AG04449 (cell line): ENCODE data around the gene COMMD7.

Experiments
- CTCF ChIA-PET: fragments of 350-600 bp; formaldehyde crosslinking; extraction: SDS; loops from one replicate; lab custom pipeline; 2021; ENCODE audit warnings: antibody characterized with exemption; lab: Yijun Ruan, JAX
- POLR2A ChIA-PET: fragments of 400-600, 350-600 bp; formaldehyde crosslinking; extraction: SDS; loops from one replicate; lab custom pipeline; 2020; ENCODE audit warnings: antibody characterized with exemption, inconsistent platforms; lab: Yijun Ruan, JAX
- DNase-seq: peaks from one replicate; pipeline ENCODE4 v3.0.0-alpha.2; 2010; ENCODE audit warnings: low read depth, low spot score
- H3K4me3 ChIP-seq: 2 replicates; pipeline ENCODE4 v1.5.1; 2011; ENCODE audit warnings: low read depth, mild to moderate bottlenecking, control low read depth, low read length
- TF ChIP-seq, protein P1 (sequence below): IDR thresholded peaks from one replicate; pipeline ENCODE4 v1.5.1; 2011; ENCODE audit warnings: mild to moderate bottlenecking, moderate library complexity, low read length, control low read depth, inconsistent platforms; ENCODE audit not compliant: insufficient read depth; ENCODE audit errors: missing control alignments

COMMD7 gene

DNA sequence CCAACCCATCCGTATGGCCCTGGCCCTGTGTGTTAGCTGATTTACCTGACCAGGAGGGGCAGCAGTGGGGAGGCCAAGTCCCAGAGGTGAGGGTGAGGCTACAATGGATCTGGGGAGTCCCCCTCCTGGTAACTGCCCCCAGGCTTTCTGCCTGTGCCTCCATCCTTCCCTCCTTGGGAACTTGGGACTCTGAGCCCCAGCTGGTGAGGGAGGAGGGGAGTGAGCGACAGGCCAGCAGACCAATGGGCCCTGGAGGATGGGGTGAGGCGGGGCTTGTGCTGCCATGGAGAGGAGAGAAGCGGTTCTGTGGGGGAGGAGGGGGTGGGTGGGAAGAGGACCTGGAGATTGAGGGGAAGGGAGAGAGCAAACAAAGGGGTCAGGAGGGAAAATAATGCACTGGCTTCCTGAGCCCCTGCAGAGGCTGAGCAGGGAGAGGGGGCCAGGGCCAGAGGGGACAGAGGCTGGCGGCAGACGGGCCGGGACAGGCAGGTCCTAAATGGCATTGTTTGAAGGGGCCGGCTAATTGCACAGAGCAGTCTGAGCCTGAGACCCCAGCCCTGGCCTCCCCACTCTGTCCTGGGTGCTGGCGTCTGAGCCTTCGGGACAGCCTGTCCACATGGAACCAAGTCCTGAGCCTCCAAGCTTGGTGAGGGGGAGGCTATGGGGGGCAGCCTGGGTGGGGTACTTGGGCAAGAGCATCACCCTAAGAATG is 36.4 kb upstream of the COMMD7 start:
- no peak overlapping the region for H3K4me3 ChIP-seq
- DNase-seq = no peak
- TF ChIP-seq, protein P1, sequence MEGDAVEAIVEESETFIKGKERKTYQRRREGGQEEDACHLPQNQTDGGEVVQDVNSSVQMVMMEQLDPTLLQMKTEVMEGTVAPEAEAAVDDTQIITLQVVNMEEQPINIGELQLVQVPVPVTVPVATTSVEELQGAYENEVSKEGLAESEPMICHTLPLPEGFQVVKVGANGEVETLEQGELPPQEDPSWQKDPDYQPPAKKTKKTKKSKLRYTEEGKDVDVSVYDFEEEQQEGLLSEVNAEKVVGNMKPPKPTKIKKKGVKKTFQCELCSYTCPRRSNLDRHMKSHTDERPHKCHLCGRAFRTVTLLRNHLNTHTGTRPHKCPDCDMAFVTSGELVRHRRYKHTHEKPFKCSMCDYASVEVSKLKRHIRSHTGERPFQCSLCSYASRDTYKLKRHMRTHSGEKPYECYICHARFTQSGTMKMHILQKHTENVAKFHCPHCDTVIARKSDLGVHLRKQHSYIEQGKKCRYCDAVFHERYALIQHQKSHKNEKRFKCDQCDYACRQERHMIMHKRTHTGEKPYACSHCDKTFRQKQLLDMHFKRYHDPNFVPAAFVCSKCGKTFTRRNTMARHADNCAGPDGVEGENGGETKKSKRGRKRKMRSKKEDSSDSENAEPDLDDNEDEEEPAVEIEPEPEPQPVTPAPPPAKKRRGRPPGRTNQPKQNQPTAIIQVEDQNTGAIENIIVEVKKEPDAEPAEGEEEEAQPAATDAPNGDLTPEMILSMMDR = no peak
- POLR2A ChIA-PET = no interaction called here
- CTCF ChIA-PET = interaction anchor here (0.9 to 9.3 kb wide), 21 partner anchors 9 to 257 kb away, joined by 3 to 437 read pairs (median 10); partner anchors contain the start of genes C20orf203 and DNMT3B

DNA sequence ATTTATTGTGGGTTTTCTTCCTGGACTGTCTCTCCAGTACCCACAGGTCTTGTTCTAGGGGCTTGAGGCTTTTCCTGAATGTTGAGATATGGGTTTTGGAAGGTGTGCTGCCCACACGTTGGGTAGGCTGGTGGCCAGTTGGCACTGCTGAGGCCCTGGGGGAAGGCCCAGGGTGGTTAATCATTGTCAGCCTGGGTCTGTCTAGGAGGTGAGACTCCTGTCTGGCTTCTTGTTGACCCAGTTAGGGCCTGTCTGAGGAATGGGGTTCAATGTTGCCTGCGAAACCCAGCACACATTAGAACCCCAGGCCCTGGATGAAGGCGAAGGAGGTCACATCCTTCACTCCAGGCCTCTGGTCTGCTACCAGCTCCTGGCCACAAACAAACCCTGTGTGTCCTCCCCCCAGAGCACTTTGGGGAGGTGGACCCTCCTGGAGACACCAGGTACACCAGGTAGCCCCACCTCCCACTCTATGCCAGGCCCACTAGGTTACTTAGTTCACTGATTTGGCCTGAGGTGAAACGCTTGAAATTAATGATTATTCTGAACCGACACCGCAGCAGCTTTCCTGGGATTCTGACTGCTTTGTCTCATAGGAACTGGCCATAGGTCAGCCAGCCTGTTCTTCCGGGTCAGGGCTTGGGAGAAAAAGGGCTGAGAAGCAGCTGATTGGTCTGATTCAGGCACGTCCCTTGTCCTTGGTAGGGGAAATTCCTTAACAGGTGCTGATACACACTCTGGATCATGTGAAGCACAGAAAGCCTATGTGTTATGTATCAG is 34.1 kb upstream of the COMMD7 start:
- no peak for DNase-seq
- ChIA-PET POLR2A (interaction anchor here (1.0 kb wide), 1 partner anchor 15 kb away, joined by 3 read pairs; no protein-coding TSS in a partner anchor), CTCF (interaction anchor here (0.8 to 9.3 kb wide), 29 partner anchors 11 to 319 kb away, joined by 3 to 437 read pairs (median 8); partner anchors contain the start of genes C20orf203, COMMD7 and DNMT3B)
- TF ChIP-seq, protein P1 = no peak
- H3K4me3 ChIP-seq = no peak overlapping the region

DNA sequence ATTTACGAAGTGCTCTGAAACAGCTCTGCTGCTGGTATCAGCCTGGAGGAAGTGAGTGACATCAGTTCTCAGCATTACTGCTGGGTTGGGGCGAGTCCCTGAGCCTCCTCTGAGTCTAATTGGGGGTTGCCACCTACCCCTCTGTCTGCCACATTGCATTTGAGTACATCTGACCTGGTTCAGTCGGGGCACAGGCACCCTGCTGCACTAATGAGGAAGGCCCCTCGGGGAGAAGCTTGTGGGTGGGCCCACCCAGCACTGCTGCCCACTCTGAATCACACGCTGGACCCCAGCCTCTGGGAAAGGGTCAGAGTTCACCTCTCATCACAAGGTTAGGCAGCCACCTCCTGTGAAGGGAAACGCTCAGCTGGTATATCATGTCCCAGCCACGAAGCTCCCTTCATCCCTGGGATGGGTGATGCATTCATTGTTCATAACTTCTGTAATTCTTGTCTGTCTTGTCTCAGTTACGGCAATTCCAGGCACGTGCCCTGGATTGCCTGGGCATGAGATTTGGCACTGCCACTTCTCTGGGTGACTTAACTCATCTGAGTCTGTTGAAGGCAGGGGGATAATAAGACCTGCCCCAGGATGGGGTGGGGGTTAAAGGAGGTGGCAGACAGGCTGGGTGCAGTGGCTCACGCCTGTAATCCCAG is 32.2 kb upstream of the COMMD7 start:
- ChIA-PET POLR2A (interaction anchor here (1.7 kb wide), 1 partner anchor 90 kb away, joined by 4 read pairs; no protein-coding TSS in a partner anchor), CTCF (interaction anchor here (1.4 to 9.3 kb wide), 8 partner anchors 8 to 253 kb away, joined by 3 to 437 read pairs (median 54); partner anchors contain the start of genes C20orf203 and DNMT3B)
- TF ChIP-seq, protein P1 = no peak

DNA sequence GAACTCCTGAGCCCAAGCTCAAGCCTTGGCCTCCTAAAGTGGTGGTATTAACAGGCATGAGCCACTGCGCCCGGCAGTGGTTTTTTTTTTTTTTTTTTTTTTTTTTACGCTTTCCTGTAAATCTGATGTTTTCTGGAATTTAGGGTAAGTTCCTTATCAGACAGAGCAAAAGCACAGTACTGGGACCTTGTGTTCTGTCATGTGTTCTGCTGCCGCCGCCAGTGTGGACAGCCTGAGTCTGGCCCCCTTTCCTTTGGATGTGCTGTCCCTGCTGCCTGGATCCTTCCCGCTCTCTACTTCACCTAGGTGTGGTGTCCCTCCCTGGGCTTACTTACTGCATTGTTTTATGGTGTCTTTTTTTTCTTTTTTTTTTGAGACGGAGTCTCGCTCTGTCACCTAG is 30.6 kb upstream of the COMMD7 start:
- DNase-seq = no peak
- POLR2A ChIA-PET = no interaction called here
- CTCF ChIA-PET = interaction anchor here (1.1 to 9.3 kb wide), 3 partner anchors 11 to 101 kb away, joined by 5 to 437 read pairs (median 5); partner anchors contain the start of gene C20orf203
- TF ChIP-seq, protein P1 = no peak
- H3K4me3 ChIP-seq = no peak overlapping the region

More for the DNA sequence above, 32.2 kb upstream of the COMMD7 start:
- H3K4me3 ChIP-seq = no peak overlapping the region
- DNase-seq = no peak

DNA sequence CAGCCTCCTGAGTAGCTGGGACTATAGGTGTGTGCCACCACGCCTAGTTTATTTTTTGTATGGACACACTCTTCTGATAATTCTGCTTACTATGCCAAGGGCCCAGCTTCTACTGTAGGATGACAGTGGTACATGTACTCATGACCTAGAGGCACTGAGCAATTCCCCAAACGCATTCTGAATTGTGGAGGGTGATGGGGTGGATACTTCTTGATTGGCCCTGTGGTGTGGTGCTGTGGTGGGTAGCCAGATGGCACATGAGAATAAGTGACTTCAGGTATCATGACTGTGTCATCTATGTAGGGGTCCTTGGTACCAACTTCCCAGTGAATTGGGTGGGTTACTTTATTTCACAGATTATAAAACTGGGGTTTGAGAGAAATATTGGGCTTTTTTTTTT is 30.0 kb upstream of the COMMD7 start:
- ChIA-PET CTCF (interaction anchor here (0.9 to 9.3 kb wide), 4 partner anchors 9 to 100 kb away, joined by 3 to 437 read pairs (median 5); partner anchors contain the start of gene C20orf203), POLR2A (no interaction called here)
- no peak overlapping the region for H3K4me3 ChIP-seq
- no peak for DNase-seq
- TF ChIP-seq, protein P1 = no peak
